Erythroblast (primary cell): Measurements from ENCODE around the gene THEM4.

Source experiments
- GATA1 ChIP-seq: IDR thresholded peaks from 2 replicates; pipeline ENCODE4 v1.6.1; 2011; ENCODE audit warnings: low read depth, mild to moderate bottlenecking, control low read depth, low read length, moderate library complexity
- POLR2A ChIP-seq: IDR thresholded peaks from 2 replicates; pipeline ENCODE4 v1.6.1; 2011; ENCODE audit warnings: mild to moderate bottlenecking, low read length

DNA sequence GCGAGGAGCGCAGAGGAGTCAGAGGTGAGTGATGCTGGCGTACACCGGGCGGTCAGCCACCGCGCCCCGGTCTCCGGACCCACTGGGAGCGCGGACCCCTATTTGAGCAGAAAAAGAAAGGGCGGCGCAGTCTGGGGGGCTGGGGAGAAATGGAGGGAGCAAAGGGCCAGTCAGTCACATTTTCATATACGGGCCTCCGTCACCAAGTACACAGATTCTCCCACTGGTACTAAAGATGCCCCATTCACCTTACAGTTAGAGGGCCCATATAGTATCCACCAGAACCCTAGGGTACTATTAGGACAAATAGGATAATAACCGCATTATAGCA is 70.3 kb downstream of the THEM4 start:
- TF ChIP-seq POLR2A (no peak), GATA1 (no peak)
